ENCODE results near the gene CPLX3. TPM values are rescaled to one million over a fixed set of nuclear protein-coding genes. Genes with fewer than 3 reads are reported as not detected.

The CPLX3 gene, protein sequence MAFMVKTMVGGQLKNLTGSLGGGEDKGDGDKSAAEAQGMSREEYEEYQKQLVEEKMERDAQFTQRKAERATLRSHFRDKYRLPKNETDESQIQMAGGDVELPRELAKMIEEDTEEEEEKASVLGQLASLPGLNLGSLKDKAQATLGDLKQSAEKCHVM
- not detected for total RNA-seq

GRCh38 chr15:74826364-74826819 is at the start of gene CPLX3:
Gene CPLX3 (plus strand): TSS chr15:74826627. CDS start chr15:74826704, 77 bp downstream.
- no peak within 1 kb of the TSS for H3K4me3 ChIP-seq
- peak in 1 of 3 donors; percentile 71 for DNase-seq
- no peaks in the 10 kb centered on the region for H3K36me3 ChIP-seq
- no peaks in the 10 kb centered on the region for H3K9me3 ChIP-seq
- peaks cover 0 to 20% (median 4%) of the 10 kb centered on the region in 4 donors for H3K4me1 ChIP-seq
- TF ChIP-seq, protein P1, sequence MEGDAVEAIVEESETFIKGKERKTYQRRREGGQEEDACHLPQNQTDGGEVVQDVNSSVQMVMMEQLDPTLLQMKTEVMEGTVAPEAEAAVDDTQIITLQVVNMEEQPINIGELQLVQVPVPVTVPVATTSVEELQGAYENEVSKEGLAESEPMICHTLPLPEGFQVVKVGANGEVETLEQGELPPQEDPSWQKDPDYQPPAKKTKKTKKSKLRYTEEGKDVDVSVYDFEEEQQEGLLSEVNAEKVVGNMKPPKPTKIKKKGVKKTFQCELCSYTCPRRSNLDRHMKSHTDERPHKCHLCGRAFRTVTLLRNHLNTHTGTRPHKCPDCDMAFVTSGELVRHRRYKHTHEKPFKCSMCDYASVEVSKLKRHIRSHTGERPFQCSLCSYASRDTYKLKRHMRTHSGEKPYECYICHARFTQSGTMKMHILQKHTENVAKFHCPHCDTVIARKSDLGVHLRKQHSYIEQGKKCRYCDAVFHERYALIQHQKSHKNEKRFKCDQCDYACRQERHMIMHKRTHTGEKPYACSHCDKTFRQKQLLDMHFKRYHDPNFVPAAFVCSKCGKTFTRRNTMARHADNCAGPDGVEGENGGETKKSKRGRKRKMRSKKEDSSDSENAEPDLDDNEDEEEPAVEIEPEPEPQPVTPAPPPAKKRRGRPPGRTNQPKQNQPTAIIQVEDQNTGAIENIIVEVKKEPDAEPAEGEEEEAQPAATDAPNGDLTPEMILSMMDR (IDR thresholded peaks at IDR 0.05), result no peak
- TF ChIP-seq POLR2A (IDR thresholded peaks at IDR 0.05), result no peak
- peaks cover 0 to 5% of the 10 kb centered on the region in 2 donors for H3K27me3 ChIP-seq
- H3K27ac ChIP-seq, result no peak within 1 kb of the TSS

DNA sequence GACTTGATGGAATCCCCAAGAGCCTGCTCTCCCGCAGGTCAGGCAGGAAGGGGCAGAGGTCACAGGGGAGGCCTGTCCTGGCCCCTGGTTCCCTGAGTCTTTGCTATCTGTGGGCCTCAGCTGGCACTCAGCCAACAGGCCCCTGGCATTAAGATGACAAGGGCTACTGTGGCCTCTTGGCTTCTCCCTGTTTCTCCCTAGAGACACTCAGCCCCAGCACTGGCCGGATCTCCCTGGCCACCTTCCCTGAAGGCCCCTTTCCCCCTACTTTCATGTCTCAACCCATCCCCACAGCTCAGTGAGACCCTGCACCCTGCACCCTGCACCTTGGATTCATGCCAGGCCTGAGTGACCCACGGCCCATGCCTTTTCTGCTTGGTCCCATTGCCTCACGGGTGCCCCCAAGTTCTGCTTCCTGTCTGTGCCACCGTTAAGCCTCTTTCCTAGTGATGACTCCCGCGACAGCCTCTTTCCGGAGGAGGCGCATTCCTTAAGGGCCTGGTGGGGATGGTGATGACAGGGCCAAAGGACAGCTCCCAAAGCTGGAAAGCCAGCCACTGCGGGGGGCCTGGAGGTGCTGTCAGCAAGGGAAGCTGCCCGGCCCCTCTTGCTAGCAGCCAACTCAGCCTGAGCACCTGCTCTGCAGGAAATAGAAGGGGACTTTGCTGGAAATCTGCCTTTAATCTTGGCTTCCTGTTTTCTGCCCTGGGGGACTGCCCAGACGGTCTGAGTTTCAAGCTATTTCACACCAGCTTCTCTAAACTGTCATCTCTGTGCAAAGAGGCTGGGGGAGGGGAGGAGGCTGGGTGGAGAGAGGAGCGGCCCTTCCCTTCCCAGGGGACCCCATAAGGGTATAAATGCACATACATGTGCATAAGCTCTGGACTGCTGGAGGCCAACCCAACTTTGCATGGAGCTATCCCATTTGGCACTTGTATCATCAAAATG is 49.3 kb upstream of the CPLX3 start:
- H3K4me1 ChIP-seq, result peaks cover 16 to 85% (median 62%) of the 10 kb centered on the region in 4 donors
- peak overlapping the region; percentile 65 to 97 (median 70) for H3K27ac ChIP-seq

DNA sequence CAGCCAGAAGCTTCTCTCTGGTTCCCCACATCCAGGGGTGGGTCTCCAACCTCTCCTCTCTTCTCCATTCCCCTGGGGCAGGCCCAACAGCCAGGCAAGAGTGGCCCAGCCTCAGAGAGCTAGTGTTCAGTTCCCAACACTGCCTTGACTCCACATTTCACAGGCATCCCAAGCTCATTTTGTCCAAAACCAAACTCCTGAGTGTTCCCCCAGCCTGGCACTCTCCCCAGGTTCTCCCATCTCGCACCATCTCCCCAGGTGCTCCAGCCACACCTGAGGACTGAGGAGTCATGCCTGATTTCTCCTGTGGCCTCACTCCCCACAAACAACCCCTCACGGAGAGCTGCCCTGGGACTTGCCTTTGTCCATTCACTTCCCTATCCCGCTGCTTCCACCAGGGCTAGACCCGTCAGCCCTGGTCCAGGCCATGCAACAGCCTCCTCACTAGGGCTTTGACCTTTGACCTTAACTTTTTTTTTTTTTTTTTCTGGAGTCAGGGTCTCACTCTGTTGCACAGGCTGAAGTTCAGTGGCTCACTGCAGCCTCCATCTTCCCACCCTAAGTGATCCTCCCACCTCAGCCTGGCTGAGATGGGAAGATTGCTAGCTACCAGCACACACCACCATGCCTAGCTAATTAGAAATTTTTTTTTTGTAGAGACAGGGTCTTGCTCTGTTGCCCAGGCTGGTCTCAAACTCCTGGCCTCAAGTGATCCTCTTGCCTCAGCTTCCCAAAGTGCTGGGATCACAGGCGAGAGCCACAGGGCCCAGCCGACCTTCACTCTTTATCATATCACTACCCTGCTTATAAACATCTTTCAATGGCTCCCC is 48.4 kb upstream of the CPLX3 start:
- H3K4me3 ChIP-seq, result peak overlapping the region in 1 of 4 donors; percentile 20
- TF ChIP-seq, protein P1 (IDR thresholded peaks at IDR 0.05), result no peak
- peaks cover 16 to 85% (median 62%) of the 10 kb centered on the region in 4 donors for H3K4me1 ChIP-seq
- H3K9me3 ChIP-seq, result no peaks in the 10 kb centered on the region
- H3K27me3 ChIP-seq, result no peaks in the 10 kb centered on the region
- H3K27ac ChIP-seq, result peak overlapping the region; percentile 65 to 97 (median 70)
- no peaks in the 10 kb centered on the region for H3K36me3 ChIP-seq
- peak in 1 of 3 donors; percentile 46 for DNase-seq

More for the DNA sequence above, 49.3 kb upstream of the CPLX3 start:
- TF ChIP-seq, protein P1 (IDR thresholded peaks at IDR 0.05), result no peak
- TF ChIP-seq POLR2A (IDR thresholded peaks at IDR 0.05), result no peak
- Histone ChIP-seq H3K4me3 (peak overlapping the region in 1 of 4 donors; percentile 20), H3K9me3 (no peaks in the 10 kb centered on the region), H3K27me3 (no peaks in the 10 kb centered on the region), H3K36me3 (no peaks in the 10 kb centered on the region)
- peak in 2 of 3 donors; percentile 78 to 84 for DNase-seq

- TF ChIP-seq, protein P1 (IDR thresholded peaks at IDR 0.05), result no peak
- TF ChIP-seq POLR2A (IDR thresholded peaks at IDR 0.05), result no peak
- no peak for DNase-seq
- peaks cover 16 to 85% (median 60%) of the 10 kb centered on the region in 4 donors for H3K4me1 ChIP-seq
Measured at GRCh38 chr15:74778599-74778970, 47.8 kb upstream of the CPLX3 start.

GRCh38 chr15:74779162-74779648 is 47.2 kb upstream of the CPLX3 start:
- no peaks in the 10 kb centered on the region for H3K36me3 ChIP-seq
- no peaks in the 10 kb centered on the region for H3K9me3 ChIP-seq
- no peaks in the 10 kb centered on the region for H3K27me3 ChIP-seq
- H3K27ac ChIP-seq, result peak overlapping the region; percentile 44 to 99 (median 75)
- no peak for DNase-seq
- no peak overlapping the region for H3K4me3 ChIP-seq
- TF ChIP-seq, protein P1 (IDR thresholded peaks at IDR 0.05), result no peak
- TF ChIP-seq POLR2A (IDR thresholded peaks at IDR 0.05), result no peak
- H3K4me1 ChIP-seq, result peaks cover 16 to 85% (median 60%) of the 10 kb centered on the region in 4 donors

More at GRCh38 chr15:74778599-74778970, 47.8 kb upstream of the CPLX3 start:
- no peaks in the 10 kb centered on the region for H3K27me3 ChIP-seq
- H3K4me3 ChIP-seq, result no peak overlapping the region
- peak overlapping the region in 3 of 4 donors; percentile 65 to 97 (median 71) for H3K27ac ChIP-seq
- H3K9me3 ChIP-seq, result no peaks in the 10 kb centered on the region
- no peaks in the 10 kb centered on the region for H3K36me3 ChIP-seq
